Right cardiac atrium (tissue), 5 donors: ENCODE measurements around the gene CSNK1E. TPM values are rescaled to one million over a fixed set of nuclear protein-coding genes. Genes with fewer than 3 reads are reported as not detected.

Source experiments
- ATAC-seq, 2 donors: fragments of 200-7000 bp; cut with Tn5 transposase; one replicate each; pipeline versions ENCODE4 v1.8.0 to v1.9.1; 2020; ENCODE audit warnings: moderate library complexity in 2 of 2, mild to moderate bottlenecking in 1 of 2
- DNase-seq, 3 donors: peaks; one replicate each; pipeline ENCODE4 v3.0.0-alpha.2; 2020
- H3K27ac ChIP-seq: one replicate; pipeline ENCODE4 v1.5.1; 2013; ENCODE audit warnings: mild to moderate bottlenecking, low read length, control low read depth, moderate library complexity
- H3K27me3 ChIP-seq: one replicate; pipeline ENCODE4 v1.6.1; 2013; ENCODE audit not compliant: control insufficient read depth, insufficient read depth
- H3K4me1 ChIP-seq: one replicate; pipeline ENCODE4 v1.6.1; 2013; ENCODE audit warnings: low read length; ENCODE audit not compliant: control insufficient read depth, insufficient read depth
- H3K4me3 ChIP-seq: one replicate; pipeline ENCODE4 v1.5.1; 2013; ENCODE audit warnings: low read length, control low read depth
- H3K9me3 ChIP-seq: one replicate; pipeline ENCODE4 v1.6.1; 2013; ENCODE audit warnings: low read length; ENCODE audit not compliant: control insufficient read depth
- WGBS: extraction: QIAGEN DNeasy Blood & Tissue Kit; methylation state at CpG from one replicate; pipeline ENCODE4 v1.1.7; 2013; 5-methylcytosine and 5-hydroxymethylcytosine counted together
- intact Hi-C, 4 donors: fragments of 100-400 bp; cut with DNase I; formaldehyde crosslinking; loops; one replicate each; pipeline versions ENCODE4 v1.11.0 to v1.14.0; 2022 to 2023
- polyA plus RNA-seq: library from polyadenylated mRNA; stranded (reverse); fragments of 200-250 nt; gene quantifications from one replicate; pipeline ENCODE4 v1.2.3, GENCODE V29; 2013
- total RNA-seq, 4 donors: library from RNA; stranded (reverse); fragmentation: NEBNext Ultra II Directional; extraction: Animal tissue kit (Norgen Biotek cat#: 25700); gene quantifications; one replicate each; pipeline ENCODE4 v1.2.1, GENCODE V29; 2021
- donor health status: healthy with polysubstance abuse.
- donor health status: DM: no; HTN: yes; CAD: no.
- donor health status: DM: no; HTN: no; CAD: no.
- donor health status: DM: no; HTN: yes; CAD: no; lungs with severe emphysema.
- donor health status: DM: yes; HTN: yes; CAD: no.

CSNK1E gene
- total and polyA plus RNA-seq, 5 donors: 69.7 to 88.6 (median 76.3) TPM

GRCh38 chr22:38314051-38314932 is 2.9 kb downstream of the CSNK1E start:
- Histone ChIP-seq H3K27me3 (no peaks in the 10 kb centered on the region), H3K4me3 (peak overlapping the region; percentile 98), H3K4me1 (peaks cover 43% of the 10 kb centered on the region), H3K9me3 (no peaks in the 10 kb centered on the region), H3K27ac (peak overlapping the region; percentile 100)
- DNase-seq: peak in 2 of 3 donors; percentile 14 to 42
- no peak for ATAC-seq
- intact Hi-C loops: no loop called here
- 28% methylated on average over 23 of the region's 23 CpGs for WGBS

- H3K4me3 ChIP-seq: no peak overlapping the region
- H3K27me3 ChIP-seq: no peaks in the 10 kb centered on the region
- peak; percentile 23 to 44 for ATAC-seq
- intact Hi-C loops: no loop called here
- H3K27ac ChIP-seq: peak overlapping the region; percentile 100
- DNase-seq: peak; percentile 86 to 92 (median 91)
- H3K9me3 ChIP-seq: no peaks in the 10 kb centered on the region
- 15% methylated on average over 11 of the region's 11 CpGs for WGBS
- H3K4me1 ChIP-seq: peaks cover 51% of the 10 kb centered on the region
Observed at GRCh38 chr22:38313384-38313955, 3.8 kb downstream of the CSNK1E start.

GRCh38 chr22:38312261-38312800 is 4.9 kb downstream of the CSNK1E start:
- 81% methylated on average over 7 of the region's 7 CpGs for WGBS
- Histone ChIP-seq H3K9me3 (no peaks in the 10 kb centered on the region), H3K27me3 (no peaks in the 10 kb centered on the region), H3K4me3 (no peak overlapping the region), H3K27ac (peak overlapping the region; percentile 100), H3K4me1 (peaks cover 53% of the 10 kb centered on the region)
- intact Hi-C loops: no loop called here
- DNase-seq: no peak
- no peak for ATAC-seq

- DNase-seq: no peak
- Histone ChIP-seq H3K27me3 (no peaks in the 10 kb centered on the region), H3K4me3 (no peak overlapping the region), H3K4me1 (peaks cover 53% of the 10 kb centered on the region), H3K9me3 (no peaks in the 10 kb centered on the region), H3K27ac (peak overlapping the region; percentile 10)
- 42% methylated on average over 4 of the region's 4 CpGs for WGBS
- intact Hi-C loops: no loop called here
- no peak for ATAC-seq
Observed at GRCh38 chr22:38311323-38311620, 6.0 kb downstream of the CSNK1E start.

- Histone ChIP-seq H3K27ac (peak overlapping the region; percentile 75), H3K4me1 (peaks cover 54% of the 10 kb centered on the region), H3K4me3 (no peak overlapping the region), H3K9me3 (no peaks in the 10 kb centered on the region), H3K27me3 (no peaks in the 10 kb centered on the region)
- intact Hi-C loops: no loop called here
- ATAC-seq (peak; percentile 7 to 15), DNase-seq (peak; percentile 53 to 81 (median 80))
- WGBS: 52% methylated on average over 18 of the region's 18 CpGs
Observed at GRCh38 chr22:38310518-38311322, 6.5 kb downstream of the CSNK1E start.

GRCh38 chr22:38309614-38310517 is 7.4 kb downstream of the CSNK1E start:
- WGBS: 44% methylated on average over 18 of the region's 18 CpGs
- Histone ChIP-seq H3K4me3 (no peak overlapping the region), H3K9me3 (no peaks in the 10 kb centered on the region), H3K27ac (peak overlapping the region; percentile 75), H3K4me1 (peaks cover 50% of the 10 kb centered on the region), H3K27me3 (no peaks in the 10 kb centered on the region)
- intact Hi-C loops: no loop called here
- DNase-seq (peak in 2 of 3 donors; percentile 49 to 70), ATAC-seq (peak; percentile 28 to 34)

GRCh38 chr22:38308791-38309498 is 8.3 kb downstream of the CSNK1E start:
- 58% methylated on average over 10 of the region's 10 CpGs for WGBS
- Histone ChIP-seq H3K4me3 (no peak overlapping the region), H3K4me1 (peaks cover 48% of the 10 kb centered on the region), H3K27ac (peak overlapping the region; percentile 14), H3K27me3 (no peaks in the 10 kb centered on the region), H3K9me3 (no peaks in the 10 kb centered on the region)
- intact Hi-C loops: no loop called here
- no peak for DNase-seq
- no peak for ATAC-seq

GRCh38 chr22:38305471-38306448 is 11.5 kb downstream of the CSNK1E start:
- intact Hi-C loops: no loop called here
- ATAC-seq: peak in 1 of 2 donors; percentile 23
- H3K4me1 ChIP-seq: peaks cover 35% of the 10 kb centered on the region
- WGBS: 27% methylated on average over 16 of the region's 16 CpGs
- H3K4me3 ChIP-seq: no peak overlapping the region
- no peaks in the 10 kb centered on the region for H3K9me3 ChIP-seq
- H3K27ac ChIP-seq: peak overlapping the region; percentile 88
- no peaks in the 10 kb centered on the region for H3K27me3 ChIP-seq
- peak in 1 of 3 donors; percentile 58 for DNase-seq

GRCh38 chr22:38304526-38304925 is 12.7 kb downstream of the CSNK1E start:
- Histone ChIP-seq H3K4me1 (peaks cover 26% of the 10 kb centered on the region), H3K4me3 (no peak overlapping the region), H3K27me3 (no peaks in the 10 kb centered on the region), H3K27ac (peak overlapping the region; percentile 21), H3K9me3 (no peaks in the 10 kb centered on the region)
- ATAC-seq (peak; percentile 18 to 42), DNase-seq (peak; percentile 50 to 78 (median 72))
- 60% methylated on average over 13 of the region's 13 CpGs for WGBS
- intact Hi-C loops: no loop called here
